HEK293 (cell line): Measurements from ENCODE around the gene SNX17.

Source experiments
- CTCF ChIP-seq: fragments of 450-650 bp; formaldehyde crosslinking; IDR thresholded peaks from 2 replicates; pipeline ENCODE4 v1.5.1; 2016; ENCODE audit warnings: missing biosample characterization, missing genetic modification characterization
- ELK4 ChIP-seq: IDR thresholded peaks from 2 replicates; pipeline ENCODE4 v1.6.1; 2011; ENCODE audit warnings: mild to moderate bottlenecking, low read depth, low read length, borderline replicate concordance
- TCF7L2 ChIP-seq: IDR thresholded peaks from 2 replicates; pipeline ENCODE4 v1.6.1; 2011; ENCODE audit warnings: low read depth, mild to moderate bottlenecking, inconsistent platforms, low read length, moderate library complexity, borderline replicate concordance
- ZBTB7A ChIP-seq: fragments of 450-650 bp; formaldehyde crosslinking; IDR thresholded peaks from 2 replicates; pipeline ENCODE4 v1.5.1; 2016; ENCODE audit warnings: low read depth, missing biosample characterization, missing genetic modification characterization
- ZNF274 ChIP-seq, 2 experiments: fragments of 200-500 bp in 1 of 2; fragments of 450-650 bp in 1 of 2; sonication (Bioruptor generic) in 1 of 2; formaldehyde crosslinking in 1 of 2; IDR thresholded peaks; 2 replicates each; pipeline versions ENCODE4 v1.5.1 to v1.6.1; 2014 to 2016; ENCODE audit warnings: borderline replicate concordance in 1 of 2, inconsistent platforms in 1 of 2, low read length in 1 of 2, missing biosample characterization in 1 of 2, missing genetic modification characterization in 1 of 2
- ZNF311 ChIP-seq: fragments of 450-650 bp; formaldehyde crosslinking; IDR thresholded peaks from 2 replicates; pipeline ENCODE4 v1.5.1; 2017; ENCODE audit warnings: missing biosample characterization, missing genetic modification characterization, borderline replicate concordance
- ZNF341 ChIP-seq: fragments of 450-650 bp; formaldehyde crosslinking; IDR thresholded peaks from 2 replicates; pipeline ENCODE4; 2016; ENCODE audit warnings: low read depth, missing biosample characterization, missing genetic modification characterization
- ZNF449 ChIP-seq: fragments of 450-650 bp; formaldehyde crosslinking; IDR thresholded peaks from 2 replicates; pipeline ENCODE4 v1.5.1; 2017; ENCODE audit warnings: missing biosample characterization, mild to moderate bottlenecking, missing genetic modification characterization, moderate library complexity
- ZNF544 ChIP-seq: fragments of 450-650 bp; formaldehyde crosslinking; IDR thresholded peaks from 2 replicates; pipeline ENCODE4 v1.5.0; 2017; ENCODE audit warnings: missing biosample characterization, missing genetic modification characterization
- ZNF558 ChIP-seq: fragments of 450-650 bp; formaldehyde crosslinking; IDR thresholded peaks from 2 replicates; pipeline ENCODE4 v1.5.1; 2016; ENCODE audit warnings: missing biosample characterization, missing genetic modification characterization
- ZNF561 ChIP-seq: fragments of 450-650 bp; IDR thresholded peaks from 2 replicates; pipeline ENCODE4 v1.5.1; 2018; ENCODE audit warnings: missing biosample characterization, missing genetic modification characterization, borderline replicate concordance
- ZNF785 ChIP-seq: fragments of 450-650 bp; formaldehyde crosslinking; IDR thresholded peaks from 2 replicates; pipeline ENCODE4 v1.5.1; 2016; ENCODE audit warnings: missing biosample characterization, missing genetic modification characterization

GRCh38 chr2:27350106-27350693, 20.2 kb upstream of the SNX17 start:
- TF ChIP-seq ZNF311 (tag by site-specific recombination), result no peak
- TF ChIP-seq CTCF (tag by site-specific recombination), result no peak
- no peak for TF ChIP-seq ZNF785 (tag by site-specific recombination)
- TF ChIP-seq ZNF561 (tag by site-specific recombination), result no peak
- TF ChIP-seq ZNF558 (tag by site-specific recombination), result no peak
- no peak for TF ChIP-seq ZNF544 (tag by site-specific recombination)
- no peak for TF ChIP-seq ZBTB7A
- no peak for TF ChIP-seq ELK4
- no peak for TF ChIP-seq ZNF449 (tag by site-specific recombination)
- no peak for TF ChIP-seq TCF7L2
- TF ChIP-seq ZNF341 (tag by site-specific recombination), result no peak
- TF ChIP-seq ZNF274 (IDR thresholded peaks at IDR 0.05; ENCODE audit: low read length), result no peak
- TF ChIP-seq ZNF274 (tag by site-specific recombination; IDR thresholded peaks at IDR 0.05; ENCODE audit: borderline replicate concordance), result no peak
